Measurements from ENCODE around the gene PRR35.
A peak's percentile ranks its signal among the peaks of the same experiment; 100 is the strongest.

Gene PRR35

GRCh38 chr16:582218-582613 lies 22.0 kb downstream of the PRR35 start:
- DNase-seq, result no peak

- no peak for DNase-seq
Observed at GRCh38 chr16:582614-583331, 22.6 kb downstream of the PRR35 start.

- DNase-seq, result no peak
Observed at GRCh38 chr16:583470-583814, 23.2 kb downstream of the PRR35 start.

- no peak for DNase-seq
Observed at GRCh38 chr16:583815-584591, 23.8 kb downstream of the PRR35 start.

- no peak for DNase-seq
Observed at GRCh38 chr16:585351-585750, 25.2 kb downstream of the PRR35 start.

- DNase-seq, result no peak
Observed at GRCh38 chr16:586047-586644, 26.0 kb downstream of the PRR35 start.

GRCh38 chr16:586645-587590 lies 26.7 kb downstream of the PRR35 start:
- no peak for DNase-seq

- DNase-seq, result peak in 2 of 6 experiments; percentile 60 to 62
Observed at GRCh38 chr16:588639-588888, 28.4 kb downstream of the PRR35 start.

GRCh38 chr16:588889-589657 lies 28.9 kb downstream of the PRR35 start:
- DNase-seq, result peak; percentile 96 to 100 (median 98)

- peak; percentile 98 to 100 (median 99) for DNase-seq
Observed at GRCh38 chr16:589658-590187, 29.5 kb downstream of the PRR35 start, which contains the start of gene RAB40C. RAB40C (plus strand) TSS chr16:590066; CDS start chr16:590292, 226 bp downstream.

GRCh38 chr16:590188-590814 lies 30.1 kb downstream of the PRR35 start:
- DNase-seq, result peak in 2 of 6 experiments; percentile 41 to 42

- no peak for DNase-seq
Observed at GRCh38 chr16:590815-591200, 30.6 kb downstream of the PRR35 start.

- DNase-seq, result no peak
Observed at GRCh38 chr16:591231-591630, 31.0 kb downstream of the PRR35 start.

GRCh38 chr16:591892-592517 lies 31.8 kb downstream of the PRR35 start:
- DNase-seq, result no peak

- no peak for DNase-seq
Observed at GRCh38 chr16:592518-593306, 32.5 kb downstream of the PRR35 start.

GRCh38 chr16:593406-593805 lies 33.2 kb downstream of the PRR35 start:
- no peak for DNase-seq

- no peak for DNase-seq
Observed at GRCh38 chr16:593807-594206, 33.6 kb downstream of the PRR35 start.

- no peak for DNase-seq
Observed at GRCh38 chr16:595094-595528, 34.9 kb downstream of the PRR35 start.

- no peak for DNase-seq
Observed at GRCh38 chr16:595942-596735, 35.9 kb downstream of the PRR35 start.

Measured in stimulated activated naive CD4-positive, alpha-beta T cell (primary cell).